ENCODE data around the gene NFKB1. TPM values are rescaled to one million over a fixed set of nuclear protein-coding genes. Genes with fewer than 3 reads are reported as not detected.

Gene NFKB1
- total RNA-seq, 2 donors from 2014 or later: 57.6 to 61.6 TPM

DNA sequence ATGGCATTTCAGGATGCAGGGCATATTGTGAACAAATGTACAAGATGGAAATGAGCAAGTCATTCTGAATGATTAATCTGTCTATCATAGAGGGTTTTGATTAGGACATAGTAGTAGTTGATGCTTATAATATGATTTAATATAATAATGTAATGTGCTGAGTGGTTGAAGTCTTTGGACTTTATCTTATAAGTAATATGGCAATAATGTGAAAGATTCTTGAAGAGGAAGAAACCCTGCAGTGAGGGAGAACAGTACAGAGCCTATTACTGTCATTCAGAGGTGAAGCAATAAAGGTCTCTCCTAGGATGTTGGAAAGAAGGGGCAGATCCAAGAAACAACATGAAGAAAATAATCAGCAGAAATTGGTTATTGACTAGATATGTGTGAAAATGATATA lies 16.6 kb downstream of the NFKB1 start:
- Histone ChIP-seq H3K9ac (ENCODE audit: low read depth in 2 of 2, low read length in 2 of 2) (no peak overlapping the region), H3K4me3 (no peak overlapping the region), H3K4me1 (no peaks in the 10 kb centered on the region), H3K27me3 (no peaks in the 10 kb centered on the region), H3K36me3 (no peaks in the 10 kb centered on the region), H3K27ac (no peak overlapping the region), H3K9me3 (no peaks in the 10 kb centered on the region)
- TF ChIP-seq, protein P1, sequence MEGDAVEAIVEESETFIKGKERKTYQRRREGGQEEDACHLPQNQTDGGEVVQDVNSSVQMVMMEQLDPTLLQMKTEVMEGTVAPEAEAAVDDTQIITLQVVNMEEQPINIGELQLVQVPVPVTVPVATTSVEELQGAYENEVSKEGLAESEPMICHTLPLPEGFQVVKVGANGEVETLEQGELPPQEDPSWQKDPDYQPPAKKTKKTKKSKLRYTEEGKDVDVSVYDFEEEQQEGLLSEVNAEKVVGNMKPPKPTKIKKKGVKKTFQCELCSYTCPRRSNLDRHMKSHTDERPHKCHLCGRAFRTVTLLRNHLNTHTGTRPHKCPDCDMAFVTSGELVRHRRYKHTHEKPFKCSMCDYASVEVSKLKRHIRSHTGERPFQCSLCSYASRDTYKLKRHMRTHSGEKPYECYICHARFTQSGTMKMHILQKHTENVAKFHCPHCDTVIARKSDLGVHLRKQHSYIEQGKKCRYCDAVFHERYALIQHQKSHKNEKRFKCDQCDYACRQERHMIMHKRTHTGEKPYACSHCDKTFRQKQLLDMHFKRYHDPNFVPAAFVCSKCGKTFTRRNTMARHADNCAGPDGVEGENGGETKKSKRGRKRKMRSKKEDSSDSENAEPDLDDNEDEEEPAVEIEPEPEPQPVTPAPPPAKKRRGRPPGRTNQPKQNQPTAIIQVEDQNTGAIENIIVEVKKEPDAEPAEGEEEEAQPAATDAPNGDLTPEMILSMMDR (IDR thresholded peaks at IDR 0.05): no peak
- intact Hi-C loops (cut with DNase I): no loop called here
- DNase-seq: no peak

DNA sequence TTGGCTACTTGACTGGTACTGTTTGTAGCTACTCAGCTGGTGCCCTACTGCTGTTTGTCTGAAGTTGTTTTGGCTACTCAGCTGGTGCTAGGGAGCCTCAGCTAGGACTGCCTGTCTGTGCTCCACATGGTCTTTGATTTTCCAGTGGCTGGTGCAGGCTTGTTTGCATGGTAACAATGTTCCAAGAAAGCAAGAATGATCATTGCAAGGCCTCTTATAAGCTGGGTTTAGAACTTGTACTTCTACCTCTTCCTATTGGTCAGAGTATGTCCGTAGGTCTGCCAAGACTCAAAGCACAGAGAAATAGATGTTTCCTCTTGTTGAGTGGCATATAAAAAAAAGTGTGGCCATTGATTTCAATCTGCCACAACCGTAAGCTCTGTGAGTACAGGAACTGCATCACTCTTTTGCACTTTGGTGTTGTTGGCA lies 17.6 kb downstream of the NFKB1 start:
- DNase-seq: no peak
- Histone ChIP-seq H3K9ac (ENCODE audit: low read depth in 2 of 2, low read length in 2 of 2) (no peak overlapping the region), H3K9me3 (no peaks in the 10 kb centered on the region), H3K27me3 (no peaks in the 10 kb centered on the region), H3K27ac (no peak overlapping the region), H3K4me3 (no peak overlapping the region), H3K4me1 (no peaks in the 10 kb centered on the region), H3K36me3 (no peaks in the 10 kb centered on the region)
- TF ChIP-seq, protein P1 (IDR thresholded peaks at IDR 0.05): no peak
- intact Hi-C loops (cut with DNase I): no loop called here

DNA sequence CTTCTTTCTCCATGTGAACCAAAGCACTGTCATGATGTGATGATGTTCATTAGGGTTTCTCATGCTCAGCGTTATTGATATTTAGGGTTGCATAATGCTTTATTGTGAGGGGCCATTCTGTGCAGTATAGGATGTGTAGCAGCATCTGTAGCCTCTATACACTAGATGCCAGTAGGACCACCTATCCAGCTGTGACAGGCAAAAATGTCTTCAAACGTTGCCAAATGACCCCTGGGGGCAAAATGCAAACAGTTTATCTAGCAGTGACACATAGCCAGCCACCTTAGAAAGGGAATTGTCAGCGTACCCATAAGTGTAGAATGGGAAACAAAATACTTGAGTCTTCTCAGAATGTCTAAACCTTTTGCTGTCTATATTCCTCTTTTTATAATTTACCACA lies 18.8 kb downstream of the NFKB1 start:
- no peak overlapping the region for H3K27ac ChIP-seq
- H3K4me3 ChIP-seq: no peak overlapping the region
- H3K27me3 ChIP-seq: no peaks in the 10 kb centered on the region
- no peak for DNase-seq
- TF ChIP-seq, protein P1 (IDR thresholded peaks at IDR 0.05): no peak
- H3K4me1 ChIP-seq: no peaks in the 10 kb centered on the region
- H3K9me3 ChIP-seq: no peaks in the 10 kb centered on the region
- intact Hi-C loops (cut with DNase I): no loop called here
- no peak overlapping the region for H3K9ac ChIP-seq (ENCODE audit: low read depth in 2 of 2, low read length in 2 of 2)
- H3K36me3 ChIP-seq: no peaks in the 10 kb centered on the region

DNA sequence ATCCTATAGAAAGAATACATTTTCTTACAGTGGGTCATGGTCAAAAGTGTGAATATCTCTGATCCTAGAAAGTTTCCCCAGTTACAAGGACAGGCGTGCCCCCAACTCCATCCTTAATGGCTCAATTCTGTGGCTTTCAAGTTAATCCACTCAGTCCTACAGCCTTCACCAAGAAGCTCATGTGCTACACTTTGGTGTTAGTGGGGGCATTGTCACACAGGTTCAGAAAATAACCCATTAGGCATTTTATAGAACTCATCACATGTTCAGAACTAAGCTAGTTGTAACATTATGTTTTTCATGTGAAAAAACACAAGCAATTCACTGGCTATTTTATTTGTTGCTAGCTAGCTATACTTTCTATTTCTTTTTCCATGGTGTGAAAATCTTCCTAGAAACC lies 20.4 kb downstream of the NFKB1 start:
- Histone ChIP-seq H3K9ac (ENCODE audit: low read depth in 2 of 2, low read length in 2 of 2) (no peak overlapping the region), H3K27ac (no peak overlapping the region), H3K9me3 (no peaks in the 10 kb centered on the region), H3K36me3 (no peaks in the 10 kb centered on the region), H3K27me3 (no peaks in the 10 kb centered on the region), H3K4me3 (no peak overlapping the region), H3K4me1 (no peaks in the 10 kb centered on the region)
- intact Hi-C loops (cut with DNase I): no loop called here
- no peak for DNase-seq
- TF ChIP-seq, protein P1 (IDR thresholded peaks at IDR 0.05): no peak

DNA sequence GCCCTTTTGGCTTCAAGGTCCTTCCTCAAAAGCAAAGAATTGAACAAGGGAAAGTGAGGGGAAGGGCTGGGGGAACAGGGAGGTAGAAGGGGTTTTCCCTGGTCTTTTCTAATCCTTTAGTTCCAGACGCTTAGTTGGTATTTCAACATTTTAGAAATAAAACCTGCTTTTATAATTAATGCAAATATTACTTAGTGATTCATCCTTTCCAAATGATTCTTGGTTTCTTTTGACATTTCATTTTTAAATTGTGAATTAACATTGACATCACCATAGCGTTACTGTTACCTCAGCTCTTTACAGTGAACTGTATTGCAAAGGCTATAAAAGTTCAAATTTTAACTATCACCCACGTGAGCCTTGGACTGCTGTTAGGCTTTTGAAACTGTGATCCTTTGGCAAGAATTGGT lies 20.9 kb downstream of the NFKB1 start:
- no peak overlapping the region for H3K27ac ChIP-seq
- no peak for DNase-seq
- TF ChIP-seq, protein P1 (IDR thresholded peaks at IDR 0.05): no peak
- no peaks in the 10 kb centered on the region for H3K9me3 ChIP-seq
- H3K9ac ChIP-seq (ENCODE audit: low read depth in 2 of 2, low read length in 2 of 2): no peak overlapping the region
- no peaks in the 10 kb centered on the region for H3K36me3 ChIP-seq
- H3K4me1 ChIP-seq: no peaks in the 10 kb centered on the region
- no peak overlapping the region for H3K4me3 ChIP-seq
- H3K27me3 ChIP-seq: no peaks in the 10 kb centered on the region
- intact Hi-C loops (cut with DNase I): no loop called here

DNA sequence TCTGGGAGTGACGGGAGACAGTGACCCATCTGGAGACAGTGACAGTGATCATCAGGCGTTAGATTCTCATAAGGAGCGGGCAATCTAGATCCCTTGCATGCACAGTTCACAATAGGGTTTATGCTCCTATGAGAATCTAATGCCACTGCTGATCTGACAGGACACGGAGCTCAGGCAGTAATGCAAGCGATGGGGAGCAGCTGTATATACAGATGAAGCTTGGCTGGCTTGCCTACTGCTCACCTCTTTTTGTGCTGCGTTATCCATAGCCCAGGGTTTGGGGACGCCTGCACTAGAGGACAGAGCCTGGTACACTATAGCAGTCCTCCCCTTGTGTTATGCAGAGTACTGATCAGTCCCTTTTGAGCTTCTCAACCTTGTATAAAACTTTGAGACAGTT lies 23.5 kb downstream of the NFKB1 start:
- no peaks in the 10 kb centered on the region for H3K4me1 ChIP-seq
- TF ChIP-seq, protein P1 (IDR thresholded peaks at IDR 0.05): no peak
- H3K36me3 ChIP-seq: no peaks in the 10 kb centered on the region
- no peak for DNase-seq
- intact Hi-C loops (cut with DNase I): no loop called here
- no peak overlapping the region for H3K4me3 ChIP-seq
- no peak overlapping the region for H3K9ac ChIP-seq (ENCODE audit: low read depth in 2 of 2, low read length in 2 of 2)
- no peaks in the 10 kb centered on the region for H3K9me3 ChIP-seq
- H3K27me3 ChIP-seq: no peaks in the 10 kb centered on the region
- no peak overlapping the region for H3K27ac ChIP-seq
